SU-DHL-6 (cell line): ENCODE data around the gene ALDH1A1.

ENCODE experiments used
- H2AFZ ChIP-seq: fragments of 200-600 bp; sonication (generic); 2 replicates; pipeline ENCODE4 v1.6.1; 2014; ENCODE audit warnings: low read depth, mild to moderate bottlenecking, moderate library complexity, mixed read lengths, antibody characterized with exemption, low read length; ENCODE audit not compliant: severe bottlenecking
- H3F3A ChIP-seq: fragments of 200-600 bp; shearing (Covaris generic); 2 replicates; pipeline ENCODE4 v1.6.0; 2016; ENCODE audit warnings: antibody characterized with exemption, mild to moderate bottlenecking; ENCODE audit not compliant: insufficient read depth
- H3K27ac ChIP-seq: fragments of 200-600 bp; sonication (generic); 2 replicates; pipeline ENCODE4 v1.5.1; 2016; ENCODE audit warnings: low read depth, mild to moderate bottlenecking, low read length, moderate library complexity, mixed read lengths
- H3K27me3 ChIP-seq: fragments of 200-600 bp; sonication (generic), shearing (Covaris generic); 2 replicates; pipeline ENCODE4 v1.6.0; 2014; ENCODE audit warnings: mild to moderate bottlenecking, low read length
- H3K36me3 ChIP-seq: fragments of 200-600 bp; sonication (generic); 2 replicates; pipeline ENCODE4 v1.6.1; 2014; ENCODE audit warnings: mild to moderate bottlenecking, low read length, mixed read lengths
- H3K4me2 ChIP-seq: fragments of 300-600, 200-600 bp; shearing (Covaris generic), sonication (generic); 2 replicates; pipeline ENCODE4 v1.6.0; 2014; ENCODE audit warnings: low read length, low read depth, mild to moderate bottlenecking; ENCODE audit not compliant: poor library complexity, severe bottlenecking
- H3K4me3 ChIP-seq: fragments of 200-600 bp; sonication (generic); 2 replicates; pipeline ENCODE4 v1.5.1; 2014; ENCODE audit warnings: antibody characterized with exemption, low read length, mild to moderate bottlenecking, mixed read lengths; ENCODE audit not compliant: insufficient read depth, poor library complexity, severe bottlenecking
- H3K79me2 ChIP-seq: fragments of 200-600 bp; sonication (generic); 2 replicates; pipeline ENCODE4 v1.6.1; 2014; ENCODE audit warnings: mild to moderate bottlenecking, low read length, moderate library complexity; ENCODE audit not compliant: insufficient read depth
- H3K9ac ChIP-seq: fragments of 200-600 bp; sonication (generic); 2 replicates; pipeline ENCODE4 v1.7.0; 2014; ENCODE audit warnings: mild to moderate bottlenecking, low read length
- H3K9me2 ChIP-seq: fragments of 200-600 bp; sonication (generic); replicated peaks from 2 replicates; pipeline ENCODE4 v1.6.1; 2014; ENCODE audit warnings: low read length; ENCODE audit not compliant: insufficient read depth
- H3K9me3 ChIP-seq: fragments of 200-600 bp; sonication (generic); 2 replicates; pipeline ENCODE4 v1.6.1; 2014; ENCODE audit warnings: low read length, mixed read lengths; ENCODE audit not compliant: insufficient read depth
- H4K20me1 ChIP-seq: fragments of 200-600 bp; sonication (generic); 2 replicates; pipeline ENCODE4 v1.6.1; 2014; ENCODE audit warnings: low read depth, mild to moderate bottlenecking, antibody characterized with exemption, low read length, moderate library complexity, mixed read lengths
- CTCF ChIP-seq: fragments of 200-600 bp; sonication (generic); IDR thresholded peaks from one replicate; pipeline ENCODE4 v1.5.1; 2017; ENCODE audit warnings: antibody characterized with exemption, mild to moderate bottlenecking, low read length, moderate library complexity; ENCODE audit not compliant: insufficient read depth, poor library complexity, severe bottlenecking
- EZH2phosphoT487 ChIP-seq: fragments of 200-600 bp; sonication (generic), shearing (Covaris generic); conservative IDR thresholded peaks from 2 replicates; pipeline ENCODE4 v1.6.1; 2018; ENCODE audit warnings: mild to moderate bottlenecking, antibody characterized with exemption, low read length, moderate library complexity, mixed read lengths

Gene ALDH1A1

DNA sequence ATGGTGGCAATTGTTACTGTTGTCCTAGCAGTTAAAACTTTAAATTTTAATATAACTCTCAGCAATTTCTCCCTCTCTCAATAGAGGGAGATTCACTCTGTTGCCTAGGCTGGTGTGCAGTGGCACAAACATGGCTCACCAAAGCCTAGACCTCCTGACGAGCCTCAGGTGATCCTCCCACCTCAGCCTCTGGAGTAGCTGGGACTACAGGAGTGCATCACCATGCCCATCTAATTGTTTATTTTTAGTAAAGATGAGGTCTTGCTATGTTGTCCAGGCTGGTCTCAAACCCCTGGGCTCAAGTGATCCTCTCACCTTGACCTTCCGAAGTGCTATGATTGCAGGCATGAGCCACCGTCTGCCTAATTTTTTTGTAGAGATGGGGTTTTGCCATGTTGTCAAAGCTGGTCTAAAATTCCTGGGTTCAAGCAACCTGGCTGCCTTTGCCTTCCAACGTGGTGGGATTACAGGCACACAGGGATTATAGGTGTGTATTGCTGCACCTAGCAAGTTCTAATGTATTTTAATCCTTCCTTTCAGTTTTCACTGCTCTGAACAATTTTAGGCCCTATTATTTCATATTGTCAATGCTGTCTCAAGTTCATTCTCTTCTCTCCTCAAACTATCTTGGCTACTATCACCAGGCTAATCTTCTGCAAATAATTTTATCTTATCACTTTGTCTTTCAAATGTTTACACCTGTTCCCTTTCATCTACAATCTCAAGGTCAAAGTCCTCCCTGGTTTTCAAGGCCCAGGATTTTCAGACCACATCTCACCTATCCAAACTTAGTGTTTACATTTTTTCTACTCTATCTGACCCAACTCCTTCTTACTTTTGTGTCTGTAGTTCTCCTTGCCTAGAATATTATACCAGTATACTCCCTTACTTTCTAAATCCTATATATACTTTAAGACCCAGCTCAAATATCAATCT is 18.9 kb downstream of the ALDH1A1 start:
- H3K9me2 ChIP-seq, result no peaks in the 10 kb centered on the region
- no peak for TF ChIP-seq CTCF
- H3K79me2 ChIP-seq, result no peaks in the 10 kb centered on the region
- H3K4me2 ChIP-seq, result no peak overlapping the region
- H4K20me1 ChIP-seq, result no peaks in the 10 kb centered on the region
- no peak overlapping the region for H2AFZ ChIP-seq
- H3K27ac ChIP-seq, result no peak overlapping the region
- H3K9ac ChIP-seq, result no peak overlapping the region
- H3K4me3 ChIP-seq, result no peak overlapping the region
- H3K9me3 ChIP-seq, result no peaks in the 10 kb centered on the region
- H3K27me3 ChIP-seq, result no peaks in the 10 kb centered on the region
- no peaks in the 10 kb centered on the region for H3K36me3 ChIP-seq
- H3F3A ChIP-seq, result no peaks in the 10 kb centered on the region

DNA sequence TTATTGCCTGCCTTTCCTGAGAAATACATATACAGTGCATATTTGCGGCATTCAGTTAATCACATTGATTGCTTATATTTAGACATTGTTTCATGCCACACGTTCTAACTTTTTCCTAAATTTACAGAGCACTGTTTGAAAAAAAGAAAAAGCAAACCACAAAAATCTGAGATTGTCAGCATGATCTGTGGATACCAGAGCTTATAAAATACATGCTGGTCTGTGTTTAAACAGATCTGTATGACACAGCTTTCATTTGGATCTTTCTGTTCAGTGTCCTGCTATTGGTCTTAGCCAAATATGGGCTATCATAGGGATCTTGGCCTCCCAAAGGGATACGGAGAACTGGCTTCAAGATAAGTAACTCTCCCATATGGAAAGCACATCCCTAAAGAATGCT is 20.2 kb downstream of the ALDH1A1 start:
- no peak overlapping the region for H3K9ac ChIP-seq
- H3K27me3 ChIP-seq, result no peaks in the 10 kb centered on the region
- H3K4me2 ChIP-seq, result no peak overlapping the region
- H3K9me3 ChIP-seq, result no peaks in the 10 kb centered on the region
- H4K20me1 ChIP-seq, result no peaks in the 10 kb centered on the region
- H3K36me3 ChIP-seq, result no peaks in the 10 kb centered on the region
- TF ChIP-seq CTCF, result no peak
- TF ChIP-seq EZH2phosphoT487, result no peak
- no peak overlapping the region for H3K27ac ChIP-seq
- H3K79me2 ChIP-seq, result no peaks in the 10 kb centered on the region
- H3F3A ChIP-seq, result no peaks in the 10 kb centered on the region
- no peaks in the 10 kb centered on the region for H3K9me2 ChIP-seq
- H2AFZ ChIP-seq, result no peak overlapping the region
- H3K4me3 ChIP-seq, result no peak overlapping the region

- H3K9me3 ChIP-seq, result no peaks in the 10 kb centered on the region
- H4K20me1 ChIP-seq, result no peaks in the 10 kb centered on the region
- H3K27me3 ChIP-seq, result no peaks in the 10 kb centered on the region
- H3F3A ChIP-seq, result no peaks in the 10 kb centered on the region
- no peak for TF ChIP-seq EZH2phosphoT487
- no peak for TF ChIP-seq CTCF
- no peak overlapping the region for H3K4me3 ChIP-seq
- H3K9me2 ChIP-seq, result no peaks in the 10 kb centered on the region
- no peak overlapping the region for H3K4me2 ChIP-seq
- no peaks in the 10 kb centered on the region for H3K79me2 ChIP-seq
- no peak overlapping the region for H3K27ac ChIP-seq
- no peak overlapping the region for H2AFZ ChIP-seq
- no peaks in the 10 kb centered on the region for H3K36me3 ChIP-seq
- H3K9ac ChIP-seq, result no peak overlapping the region
These were observed 21.0 kb downstream of the ALDH1A1 start for GRCh38 chr9:72931897-72932296.
